TTC549 (cell line): ENCODE data around the gene ACAP2.

Experiments used
- FAIRE-seq: peaks from 2 replicates; lab custom pipeline; 2012; peaks lifted over from hg19 to GRCh38; lab: Jason Lieb, UNC

Gene ACAP2

GRCh38 chr3:195285372-195285771 lies 157.4 kb downstream of the ACAP2 start:
- FAIRE-seq: no peak

GRCh38 chr3:195284842-195285241 lies 158.0 kb downstream of the ACAP2 start:
- FAIRE-seq: no peak

GRCh38 chr3:195282961-195283360 lies 159.9 kb downstream of the ACAP2 start:
- no peak for FAIRE-seq

GRCh38 chr3:195274259-195274966 lies 168.4 kb downstream of the ACAP2 start:
- FAIRE-seq: no peak

GRCh38 chr3:195271410-195272243 lies 171.2 kb downstream of the ACAP2 start:
- no peak for FAIRE-seq

- no peak for FAIRE-seq
Measured at GRCh38 chr3:195270817-195271409, 171.9 kb downstream of the ACAP2 start, which contains the start of gene XXYLT1. XXYLT1 (minus strand) TSS chr3:195271159; CDS start chr3:195271058, 101 bp downstream.

- no peak for FAIRE-seq
Measured at GRCh38 chr3:195270079-195270816, 172.6 kb downstream of the ACAP2 start.

- FAIRE-seq: no peak
Measured at GRCh38 chr3:195269375-195270078, 173.3 kb downstream of the ACAP2 start.

- no peak for FAIRE-seq
Measured at GRCh38 chr3:195268576-195269309, 174.1 kb downstream of the ACAP2 start.

GRCh38 chr3:195267096-195267495 lies 175.7 kb downstream of the ACAP2 start:
- FAIRE-seq: no peak

GRCh38 chr3:195266428-195266827 lies 176.4 kb downstream of the ACAP2 start:
- no peak for FAIRE-seq

GRCh38 chr3:195265363-195265976 lies 177.3 kb downstream of the ACAP2 start:
- FAIRE-seq: no peak

GRCh38 chr3:195263925-195264600 lies 178.8 kb downstream of the ACAP2 start:
- no peak for FAIRE-seq

GRCh38 chr3:195263193-195263924 lies 179.5 kb downstream of the ACAP2 start:
- no peak for FAIRE-seq

GRCh38 chr3:195261925-195262324 lies 180.9 kb downstream of the ACAP2 start:
- FAIRE-seq: no peak

- FAIRE-seq: no peak
Measured at GRCh38 chr3:195260280-195260905, 182.4 kb downstream of the ACAP2 start.

GRCh38 chr3:195259475-195260279 lies 183.1 kb downstream of the ACAP2 start:
- no peak for FAIRE-seq

GRCh38 chr3:195259154-195259474 lies 183.7 kb downstream of the ACAP2 start:
- no peak for FAIRE-seq
